Thymus (tissue), 14 donors: ENCODE measurements around the gene PHACTR4. TPM values are rescaled to one million over a fixed set of nuclear protein-coding genes. Genes with fewer than 3 reads are reported as not detected.
"Not testable (repeated sequence)": the region's sequence is repeated elsewhere in the genome, so short reads cannot be mapped to it uniquely, and the experiment has no call there.

Experiments
- DNase-seq, 9 donors: peaks; one replicate each; pipeline ENCODE4 v3.0.0-alpha.2; 2013; ENCODE audit warnings: low spot score in 9 of 9, low read depth in 6 of 9, missing footprints in 1 of 9
- H3K27ac ChIP-seq, 2 donors: one replicate each; pipeline ENCODE4 v1.5.1; 2013; ENCODE audit warnings: control low read depth in 1 of 2, low read depth in 1 of 2, low read length in 1 of 2, mild to moderate bottlenecking in 1 of 2, moderate library complexity in 1 of 2
- H3K27me3 ChIP-seq, 2 donors: one replicate each; pipeline ENCODE4 v1.5.1; 2013; ENCODE audit warnings: low read length in 1 of 2; ENCODE audit not compliant: control insufficient read depth in 2 of 2, insufficient read depth in 1 of 2
- H3K36me3 ChIP-seq, 2 donors: one replicate each; pipeline ENCODE4 v1.5.1; 2013; ENCODE audit warnings: low read length in 1 of 2, mild to moderate bottlenecking in 1 of 2, moderate library complexity in 1 of 2; ENCODE audit not compliant: control insufficient read depth in 2 of 2, insufficient read depth in 2 of 2
- H3K4me1 ChIP-seq, 2 donors: one replicate each; pipeline ENCODE4 v1.5.1; 2013; ENCODE audit warnings: low read length in 2 of 2; ENCODE audit not compliant: control insufficient read depth in 2 of 2, insufficient read depth in 2 of 2
- H3K4me3 ChIP-seq, 2 donors: one replicate each; pipeline ENCODE4 v1.5.1; 2013; ENCODE audit warnings: low read length in 2 of 2, control low read depth in 1 of 2, mild to moderate bottlenecking in 1 of 2
- H3K9me3 ChIP-seq, 2 donors: one replicate each; pipeline ENCODE4 v1.5.1; 2013; ENCODE audit warnings: low read length in 1 of 2, mild to moderate bottlenecking in 1 of 2; ENCODE audit not compliant: control insufficient read depth in 2 of 2, insufficient read depth in 1 of 2
- WGBS: extraction: QIAGEN DNeasy Blood & Tissue Kit; methylation state at CpG from one replicate; pipeline ENCODE4 v1.1.7; 2013; 5-methylcytosine and 5-hydroxymethylcytosine counted together
- long read RNA-seq, 10 donors: transcript quantifications; one replicate each; lab custom pipeline, GENCODE V29; 2026
- polyA plus RNA-seq: library from polyadenylated mRNA; stranded (reverse); fragments of 200-250 nt; gene quantifications from one replicate; pipeline ENCODE4 v1.2.3, GENCODE V29; 2013
- total RNA-seq: library from RNA; stranded (reverse); fragments of 120-200 nt; gene quantifications from one replicate; pipeline ENCODE4 v1.2.4, GENCODE V29; 2013
- donor health status: healthy.

The PHACTR4 gene
- total RNA-seq, result 6.5 TPM
- polyA plus RNA-seq, result 18.1 TPM
- long read RNA-seq, donor 1, partial matches to known transcripts, result 0 of 1 reads
- long read RNA-seq, donor 1, other reads (novel, unspliced or antisense), result 0 of 1 reads
- long read RNA-seq, donor 2, partial matches to known transcripts, result 0 of 1 reads
- long read RNA-seq, donor 2, other reads (novel, unspliced or antisense), result 0 of 1 reads
- long read RNA-seq, donor 3, partial matches to known transcripts, result 0 of 3 reads
- long read RNA-seq, donor 3, other reads (novel, unspliced or antisense), result 0 of 3 reads
- long read RNA-seq, donor 4, partial matches to known transcripts, result 0 of 1 reads
- long read RNA-seq, donor 4, other reads (novel, unspliced or antisense), result 0 of 1 reads
- long read RNA-seq, donor 5, full-length matches to known transcripts, result 3 of 3 reads
- long read RNA-seq, donor 5, partial matches to known transcripts, result 0 of 3 reads
- long read RNA-seq, donor 5, other reads (novel, unspliced or antisense), result 0 of 3 reads
- long read RNA-seq, donor 6, partial matches to known transcripts, result 0 of 2 reads
- long read RNA-seq, donor 6, other reads (novel, unspliced or antisense), result 0 of 2 reads
- long read RNA-seq, donor 7, partial matches to known transcripts, result 0 of 1 reads
- long read RNA-seq, donor 7, other reads (novel, unspliced or antisense), result 0 of 1 reads
- long read RNA-seq, donor 8, result 0 reads
- long read RNA-seq, donor 9, partial matches to known transcripts, result 0 of 2 reads
- long read RNA-seq, donor 9, other reads (novel, unspliced or antisense), result 0 of 2 reads
- long read RNA-seq, donor 10, partial matches to known transcripts, result 0 of 1 reads
- long read RNA-seq, donor 10, other reads (novel, unspliced or antisense), result 0 of 1 reads

DNA sequence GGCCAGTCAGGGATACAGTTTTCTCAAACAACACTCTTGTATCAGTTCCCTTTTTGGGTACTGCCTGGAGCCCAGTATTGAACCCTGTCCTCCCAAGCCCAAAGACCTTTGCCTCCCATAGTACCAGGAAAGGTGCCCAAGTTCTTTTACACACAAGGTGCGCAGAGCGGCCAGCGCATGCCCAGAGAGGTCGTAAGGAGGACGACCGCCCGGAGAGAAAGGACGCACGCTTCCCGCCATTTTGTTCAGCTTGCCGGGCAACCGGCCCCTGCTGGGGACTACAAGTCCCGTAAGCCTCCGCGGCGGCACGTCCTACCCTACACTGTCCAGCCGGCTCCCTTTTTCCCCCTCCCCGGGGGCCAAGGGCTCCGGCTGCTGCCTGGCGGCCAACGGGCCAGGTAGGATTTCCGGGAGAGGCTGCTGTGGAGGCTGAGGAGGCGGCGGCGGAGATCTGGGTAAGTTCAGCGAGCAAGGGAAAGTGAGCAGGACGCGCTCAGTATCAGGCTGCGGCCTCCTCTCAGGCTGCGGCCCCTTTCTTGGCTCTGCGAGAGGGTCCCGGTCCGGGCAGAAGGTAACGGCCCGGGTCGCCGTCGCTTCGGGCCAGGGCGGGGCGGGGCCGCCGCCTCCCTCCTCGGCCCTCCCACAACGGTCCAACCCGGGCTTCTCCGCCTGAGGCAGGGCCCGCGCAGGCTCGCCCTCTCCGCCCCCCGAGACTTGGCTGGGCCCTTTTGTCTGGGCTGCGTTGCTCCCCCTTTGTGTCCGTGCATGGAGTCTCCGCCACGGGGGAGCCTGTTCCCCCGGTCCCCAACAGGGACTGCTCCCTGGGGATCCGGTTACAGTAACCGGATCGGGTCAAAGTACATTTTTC, at the start of gene PHACTR4:
Gene PHACTR4, plus strand, starts transcription at position 370 of the 868 bp plus-strand sequence. CDS start 37,708 bp downstream, outside the sequence.
- H3K27me3 ChIP-seq, result no peaks in the 10 kb centered on the region
- no peaks in the 10 kb centered on the region for H3K9me3 ChIP-seq
- peaks cover 13 to 18% of the 10 kb centered on the region in 2 donors for H3K4me1 ChIP-seq
- peak within 1 kb of the TSS; percentile 88 to 92 for H3K27ac ChIP-seq
- H3K4me3 ChIP-seq, result peak within 1 kb of the TSS; percentile 81 to 99
- under 1% methylated on average over 61 of the region's 61 CpGs for WGBS
- DNase-seq, result peak; percentile 48 to 85 (median 65)
- peaks cover 0 to 3% of the 10 kb centered on the region in 2 donors for H3K36me3 ChIP-seq

DNA sequence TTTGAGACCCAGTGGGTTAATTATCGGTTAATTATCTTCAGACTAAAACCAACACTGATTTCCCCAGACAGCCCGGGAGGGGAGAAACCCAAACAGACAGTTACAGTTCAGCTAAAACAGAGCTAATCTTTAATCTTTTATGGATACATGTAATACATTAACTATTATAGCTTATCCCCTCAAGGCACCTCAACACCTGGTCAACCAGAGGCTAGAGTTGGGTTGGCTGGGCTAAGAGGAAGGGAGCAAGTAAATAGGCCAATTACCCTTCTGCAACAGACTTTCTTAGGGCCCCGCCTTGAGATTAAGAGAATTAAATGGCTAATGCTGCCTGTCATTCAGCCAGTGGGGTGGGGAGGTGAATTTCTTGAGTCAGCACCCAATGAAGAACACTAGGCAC, 47.3 kb upstream of the PHACTR4 start:
- Histone ChIP-seq H3K27ac (no peak overlapping the region), H3K4me3 (no peak overlapping the region)
- 97% methylated on average over 3 of the region's 3 CpGs for WGBS

DNA sequence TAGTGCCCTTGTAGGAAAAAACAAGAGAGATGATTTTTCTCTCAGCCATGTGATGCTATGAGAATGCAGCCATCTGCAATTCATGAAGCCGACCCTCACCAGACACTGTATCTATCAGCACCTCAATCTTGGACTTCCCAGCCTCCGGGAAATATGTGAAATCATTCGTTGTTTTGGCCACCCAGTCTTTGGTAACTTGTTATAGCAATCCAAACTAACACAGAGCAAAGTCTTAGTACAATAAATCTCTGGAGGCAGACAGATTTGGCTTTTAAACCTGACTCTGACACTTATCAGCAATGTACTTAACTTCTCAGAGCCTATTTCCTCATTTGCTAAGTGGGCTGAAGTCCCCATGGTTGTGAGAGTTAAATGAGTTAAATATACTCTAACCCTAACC, 45.8 kb upstream of the PHACTR4 start:
- H3K4me1 ChIP-seq, result peaks cover 4 to 8% of the 10 kb centered on the region in 2 donors

More for the DNA sequence above, 47.3 kb upstream of the PHACTR4 start:
- H3K9me3 ChIP-seq, result no peaks in the 10 kb centered on the region
- H3K27me3 ChIP-seq, result no peaks in the 10 kb centered on the region
- no peaks in the 10 kb centered on the region for H3K36me3 ChIP-seq
- no peak for DNase-seq
- no peaks in the 10 kb centered on the region for H3K4me1 ChIP-seq

DNA sequence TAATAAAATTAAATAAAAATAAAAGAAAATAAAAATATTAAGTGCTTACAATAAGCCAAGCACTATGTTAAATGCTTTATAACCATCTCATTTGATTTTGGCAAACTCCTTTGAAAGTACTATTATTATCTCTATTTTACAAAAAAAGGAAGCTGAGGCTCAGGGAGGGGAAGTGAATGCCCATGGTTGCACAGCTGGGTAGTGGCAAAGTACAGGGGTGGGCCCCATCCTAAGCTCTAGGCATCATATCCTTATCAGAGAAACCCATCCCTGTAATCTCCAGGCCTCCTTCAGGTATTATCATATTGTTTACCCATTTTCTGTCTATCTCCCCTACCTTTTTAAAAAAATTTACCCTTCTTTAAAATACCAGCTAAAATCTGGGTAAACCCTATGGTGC, 43.0 kb upstream of the PHACTR4 start:
- Histone ChIP-seq H3K27me3 (no peaks in the 10 kb centered on the region), H3K4me1 (peaks cover 9 to 13% of the 10 kb centered on the region in 2 donors), H3K27ac (no peak overlapping the region), H3K36me3 (peaks cover 5 to 9% of the 10 kb centered on the region in 2 donors), H3K9me3 (no peaks in the 10 kb centered on the region), H3K4me3 (no peak overlapping the region)
- DNase-seq, result no peak

More for the DNA sequence above, 45.8 kb upstream of the PHACTR4 start:
- Histone ChIP-seq H3K4me3 (no peak overlapping the region), H3K36me3 (no peaks in the 10 kb centered on the region), H3K27me3 (no peaks in the 10 kb centered on the region), H3K27ac (no peak overlapping the region), H3K9me3 (no peaks in the 10 kb centered on the region)
- 25% methylated on average over 3 of the region's 3 CpGs for WGBS
- no peak for DNase-seq

DNA sequence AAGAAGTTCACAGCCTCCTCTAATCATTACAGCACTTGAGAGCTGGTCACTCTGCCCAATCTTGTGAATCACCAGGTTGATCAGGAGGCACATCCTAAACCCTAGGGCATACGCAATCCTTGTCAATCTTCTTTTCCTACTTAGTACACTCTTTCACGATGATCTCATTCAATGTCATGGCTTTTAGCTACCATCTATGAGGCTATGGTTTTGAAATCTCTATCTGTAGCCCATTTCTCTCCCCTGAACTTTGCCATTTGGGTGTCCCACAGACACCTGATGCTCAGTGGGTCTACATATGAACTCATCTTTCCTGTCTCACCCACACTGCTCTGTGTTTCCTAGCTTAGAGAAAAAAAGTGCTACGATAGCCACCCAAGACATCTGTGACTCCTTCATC, 42.6 kb upstream of the PHACTR4 start:
- Histone ChIP-seq H3K27me3 (no peaks in the 10 kb centered on the region), H3K9me3 (no peaks in the 10 kb centered on the region), H3K36me3 (peaks cover 9 to 13% of the 10 kb centered on the region in 2 donors), H3K4me3 (no peak overlapping the region), H3K4me1 (peaks cover 10 to 13% of the 10 kb centered on the region in 2 donors), H3K27ac (no peak overlapping the region)
- no peak for DNase-seq
- WGBS, result 93% methylated on average over 3 of the region's 3 CpGs

DNA sequence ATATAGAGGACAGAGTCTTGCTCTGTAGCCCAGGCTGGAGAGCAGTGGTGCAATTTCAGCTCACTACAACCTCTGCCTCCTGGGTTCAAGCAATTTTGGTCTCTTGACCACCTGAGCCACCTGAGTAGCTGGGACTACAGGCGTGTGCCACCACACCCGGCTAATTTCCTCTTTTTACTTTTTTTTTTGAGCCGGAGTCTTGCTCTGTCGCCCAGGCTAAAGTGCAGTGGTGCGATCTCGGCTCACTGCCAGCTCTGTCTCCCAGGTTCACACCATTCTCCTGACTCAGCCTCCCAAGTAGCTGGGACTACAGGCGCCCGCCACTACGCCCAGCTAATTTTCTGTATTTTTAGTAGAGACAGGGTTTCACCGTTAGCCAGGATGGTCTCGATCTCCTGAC, 42.1 kb upstream of the PHACTR4 start:
- H3K4me1 ChIP-seq, result peaks cover 11 to 13% of the 10 kb centered on the region in 2 donors
- DNase-seq, H3K4me3 ChIP-seq, H3K27me3 ChIP-seq, H3K27ac ChIP-seq, H3K9me3 ChIP-seq: not testable (repeated sequence)
- 91% methylated on average over 11 of the region's 11 CpGs for WGBS
- H3K36me3 ChIP-seq, result peaks cover 12 to 18% of the 10 kb centered on the region in 2 donors

DNA sequence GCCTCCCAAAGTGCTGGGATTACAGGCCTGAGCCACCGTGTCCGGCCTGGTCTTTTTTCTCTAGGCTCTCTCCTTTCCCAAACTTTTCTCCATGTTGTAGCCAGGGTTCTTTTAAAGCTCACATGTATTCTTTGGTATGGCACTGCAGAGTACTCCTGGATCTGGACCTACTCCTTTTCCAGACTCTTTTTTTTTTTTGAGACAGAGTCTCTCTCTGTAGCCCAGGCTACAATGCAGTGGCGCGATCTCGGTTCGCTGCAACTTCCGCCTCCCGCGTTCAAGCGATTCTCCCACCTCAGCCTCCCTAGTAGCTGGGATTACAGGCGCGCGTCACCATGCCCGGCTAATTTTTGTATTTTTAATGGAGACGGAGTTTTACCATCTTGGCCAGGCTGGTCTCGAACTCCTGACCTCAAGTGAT, 41.3 kb upstream of the PHACTR4 start:
- peak overlapping the region; percentile 69 to 81 for H3K4me3 ChIP-seq
- no peaks in the 10 kb centered on the region for H3K9me3 ChIP-seq
- H3K36me3 ChIP-seq, result peaks cover 19 to 26% of the 10 kb centered on the region in 2 donors
- peak overlapping the region in 1 of 2 donors; percentile 97 for H3K27ac ChIP-seq
- WGBS, result 58% methylated on average over 16 of the region's 16 CpGs
- peaks cover 11 to 13% of the 10 kb centered on the region in 2 donors for H3K4me1 ChIP-seq
- H3K27me3 ChIP-seq, result no peaks in the 10 kb centered on the region
- no peak for DNase-seq

DNA sequence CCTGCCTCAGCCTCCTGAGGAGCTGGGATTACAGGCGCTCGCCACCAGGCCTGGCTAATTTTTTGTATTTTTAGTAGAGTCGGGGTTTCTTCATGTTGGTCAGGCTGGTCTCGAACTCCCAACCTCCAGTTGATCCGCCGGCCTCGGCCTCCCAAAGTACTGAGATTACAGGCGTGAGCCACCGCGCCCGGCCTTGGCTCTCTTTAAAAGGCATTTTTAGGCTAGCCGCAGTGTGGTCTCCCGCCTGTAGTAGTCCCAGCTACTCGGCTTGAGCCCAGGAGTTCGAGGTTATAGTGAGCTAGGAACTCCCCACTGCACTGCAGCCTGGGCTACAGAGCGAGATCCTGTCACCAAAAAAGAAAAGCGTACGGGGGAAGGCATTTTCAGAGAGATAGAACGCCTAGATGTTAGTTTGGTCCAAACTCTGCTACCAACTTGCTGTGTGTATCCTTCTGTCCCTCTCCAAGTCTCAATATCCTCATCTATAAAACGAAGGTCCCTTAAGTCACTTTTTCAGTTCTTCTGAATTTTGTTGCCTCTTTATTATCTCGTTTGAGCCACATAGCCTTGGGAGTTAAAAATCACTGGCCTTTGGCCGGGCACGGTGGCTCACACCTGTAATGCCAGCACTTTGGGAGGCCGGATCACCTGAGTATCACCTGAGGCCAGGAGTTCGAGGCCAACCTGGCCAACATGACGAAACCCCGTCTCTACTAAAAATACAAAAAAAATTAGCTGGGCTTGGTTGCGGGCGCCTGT, 40.0 kb upstream of the PHACTR4 start:
- Histone ChIP-seq H3K27me3 (no peaks in the 10 kb centered on the region), H3K27ac (peak overlapping the region; percentile 97 to 98), H3K36me3 (peaks cover 24 to 36% of the 10 kb centered on the region in 2 donors), H3K9me3 (no peaks in the 10 kb centered on the region), H3K4me3 (peak overlapping the region; percentile 69 to 81), H3K4me1 (peaks cover 11 to 13% of the 10 kb centered on the region in 2 donors)
- DNase-seq, result peak in 4 of 9 donors; percentile 14 to 53 (median 20)
- 41% methylated on average over 29 of the region's 29 CpGs for WGBS
